Breast epithelium (tissue), 4 donors: ENCODE data around the gene TMEFF2. TPM values are rescaled to one million over a fixed set of nuclear protein-coding genes. Genes with fewer than 3 reads are reported as not detected.
"Not testable (repeated sequence)": the region's sequence is repeated elsewhere in the genome, so short reads cannot be mapped to it uniquely, and the experiment has no call there.

Source experiments
- DNase-seq, 2 donors: peaks; one replicate each; pipeline ENCODE4 v3.0.0-alpha.2; 2019; ENCODE audit warnings: low spot score in 2 of 2
- H3K27ac ChIP-seq, 2 donors: fragments of 200-600 bp; sonication (generic) in 1 of 2; one replicate each; pipeline ENCODE4 v1.5.1; 2016 to 2019; ENCODE audit warnings: mild to moderate bottlenecking in 1 of 2
- H3K27me3 ChIP-seq, 2 donors: fragments of 200-600 bp; sonication (generic) in 1 of 2; one replicate each; pipeline versions ENCODE4 v1.5.1 to v1.6.0; 2017 to 2019; ENCODE audit warnings: control low read depth in 1 of 2, mild to moderate bottlenecking in 1 of 2
- H3K36me3 ChIP-seq: fragments of 200-600 bp; one replicate; pipeline ENCODE4 v1.5.1; 2019
- H3K4me1 ChIP-seq, 2 donors: fragments of 200-600 bp; sonication (generic); one replicate each; pipeline ENCODE4 v1.5.1; 2016 to 2019; ENCODE audit warnings: control low read depth in 1 of 2
- H3K4me3 ChIP-seq, 3 donors: fragments of 200-600 bp; sonication (generic); 1 replicate in 2 of 3; 2 replicates in 1 of 3; pipeline ENCODE4 v1.5.1; 2016 to 2019; ENCODE audit warnings: mild to moderate bottlenecking in 3 of 3, moderate library complexity in 2 of 3
- H3K9me3 ChIP-seq, 2 donors: fragments of 200-600 bp; sonication (generic) in 1 of 2; one replicate each; pipeline ENCODE4 v1.5.1; 2016 to 2019; ENCODE audit warnings: control low read depth in 1 of 2
- CTCF ChIP-seq, 3 donors: fragments of 450-650 bp; IDR thresholded peaks; one replicate each; pipeline ENCODE4 v1.5.1; 2016 to 2017; ENCODE audit warnings: antibody characterized with exemption in 3 of 3, mild to moderate bottlenecking in 3 of 3, moderate library complexity in 3 of 3
- POLR2A ChIP-seq: fragments of 450-650 bp; IDR thresholded peaks from one replicate; pipeline ENCODE4 v1.6.1; 2016; ENCODE audit warnings: antibody characterized with exemption, mild to moderate bottlenecking, moderate library complexity
- POLR2AphosphoS5 ChIP-seq, 3 donors: sonication (generic); formaldehyde crosslinking; IDR thresholded peaks; one replicate each; pipeline ENCODE4 v1.6.1; 2017; ENCODE audit warnings: antibody characterized with exemption in 3 of 3
- intact Hi-C: fragments of 100-400 bp; cut with DNase I; formaldehyde crosslinking; loops from one replicate; pipeline ENCODE4 v1.15.1; 2023; ENCODE audit warnings: low total_unique reads
- total RNA-seq, 3 donors: library from RNA; depleted of rRNA; stranded (reverse); fragments of >200 nt; gene quantifications; one replicate each; pipeline ENCODE4 v1.1.0, GENCODE V29; 2016

The TMEFF2 gene
- total RNA-seq, 3 donors from 2014 or later, result 0.32 TPM; not detected in 2

DNA sequence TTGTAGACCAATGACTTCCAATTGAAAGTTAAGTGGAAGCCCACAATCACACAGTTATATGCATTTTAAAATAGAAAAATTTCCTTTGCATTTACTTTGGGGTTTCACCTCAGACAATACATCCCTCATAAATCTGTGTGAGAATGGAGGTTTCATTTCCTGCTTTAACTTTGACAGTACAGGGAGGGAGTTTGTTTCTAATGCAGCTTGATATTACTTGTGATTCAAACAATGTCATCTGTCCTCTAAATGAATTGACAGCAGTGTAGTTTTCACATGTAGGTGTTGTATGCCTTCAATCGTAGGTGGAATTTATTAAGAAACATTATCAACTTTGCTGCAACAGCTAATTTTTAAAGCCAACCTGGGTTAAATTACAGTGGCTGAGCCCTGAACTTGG, 75.2 kb downstream of the TMEFF2 start:
- Histone ChIP-seq H3K4me3 (no peak overlapping the region), H3K9me3 (no peaks in the 10 kb centered on the region), H3K27ac (no peak overlapping the region)

DNA sequence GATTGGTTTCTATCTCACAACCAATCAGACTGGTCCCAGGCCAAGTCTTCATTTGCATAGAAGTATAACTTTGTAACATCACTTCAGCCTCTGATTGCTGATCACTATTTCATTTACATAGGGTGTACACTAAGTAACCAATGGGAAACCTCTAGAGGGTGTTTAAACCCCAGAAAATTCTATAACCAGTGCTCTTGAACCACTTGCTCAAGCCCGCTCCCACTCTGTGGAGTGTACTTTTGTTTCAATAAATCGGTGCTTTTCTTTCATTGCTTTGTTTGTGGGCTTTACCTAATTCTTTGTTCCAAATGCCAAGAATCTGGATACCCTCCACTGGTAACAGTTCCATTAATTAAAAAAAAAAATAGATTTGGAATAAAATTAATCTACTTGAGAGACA, 77.0 kb downstream of the TMEFF2 start:
- intact Hi-C loops, result no loop called here
- Histone ChIP-seq H3K36me3 (no peaks in the 10 kb centered on the region), H3K27me3 (no peaks in the 10 kb centered on the region), H3K4me1 (no peaks in the 10 kb centered on the region), H3K4me3 (no peak overlapping the region), H3K9me3 (no peaks in the 10 kb centered on the region), H3K27ac (no peak overlapping the region)
- no peak for TF ChIP-seq POLR2A
- TF ChIP-seq CTCF (IDR thresholded peaks at IDR 0.05), result no peak
- no peak for TF ChIP-seq POLR2AphosphoS5 (IDR thresholded peaks at IDR 0.05)
- no peak for DNase-seq

More for the DNA sequence above, 75.2 kb downstream of the TMEFF2 start:
- Histone ChIP-seq H3K27me3 (no peaks in the 10 kb centered on the region), H3K36me3 (no peaks in the 10 kb centered on the region), H3K4me1 (no peaks in the 10 kb centered on the region)
- intact Hi-C loops, result no loop called here
- no peak for TF ChIP-seq POLR2AphosphoS5 (IDR thresholded peaks at IDR 0.05)
- TF ChIP-seq CTCF (IDR thresholded peaks at IDR 0.05), result no peak
- no peak for TF ChIP-seq POLR2A
- no peak for DNase-seq

GRCh38 chr2:192111536-192111935, 83.2 kb downstream of the TMEFF2 start:
- H3K4me1 ChIP-seq, H3K27ac ChIP-seq, H3K9me3 ChIP-seq, intact Hi-C loops, H3K4me3 ChIP-seq, H3K27me3 ChIP-seq, H3K36me3 ChIP-seq, DNase-seq: not testable (repeated sequence)

DNA sequence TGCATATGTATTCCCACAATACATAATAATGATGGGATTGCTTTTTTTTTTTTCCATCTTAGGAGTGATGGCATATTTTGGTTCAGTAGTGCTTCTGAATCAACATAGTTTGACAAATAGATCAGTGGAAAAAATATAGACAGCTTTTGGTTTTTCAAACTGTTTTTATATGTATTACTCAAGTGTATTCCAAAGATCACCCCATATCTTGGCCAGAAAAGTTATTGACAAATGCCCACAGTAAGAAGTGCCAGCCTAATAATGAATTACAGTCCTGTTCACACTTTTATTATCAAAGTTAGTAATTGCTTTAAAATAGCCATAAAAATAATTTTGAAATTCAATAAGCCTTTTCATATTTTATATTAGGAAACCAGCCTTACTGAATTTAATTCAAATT, 95.0 kb downstream of the TMEFF2 start:
- Histone ChIP-seq H3K4me1 (no peaks in the 10 kb centered on the region), H3K4me3 (no peak overlapping the region), H3K9me3 (no peaks in the 10 kb centered on the region), H3K36me3 (no peaks in the 10 kb centered on the region), H3K27ac (no peak overlapping the region), H3K27me3 (no peaks in the 10 kb centered on the region)
- TF ChIP-seq POLR2A (no peak), CTCF (IDR thresholded peaks at IDR 0.05) (no peak), POLR2AphosphoS5 (IDR thresholded peaks at IDR 0.05) (no peak)
- intact Hi-C loops, result no loop called here
- DNase-seq, result no peak

- H3K4me1 ChIP-seq, result no peaks in the 10 kb centered on the region
- no peaks in the 10 kb centered on the region for H3K27me3 ChIP-seq
- H3K27ac ChIP-seq, result no peak overlapping the region
- intact Hi-C loops, result no loop called here
- H3K4me3 ChIP-seq, result no peak overlapping the region
- H3K9me3 ChIP-seq, result no peaks in the 10 kb centered on the region
- TF ChIP-seq CTCF (IDR thresholded peaks at IDR 0.05) (no peak), POLR2AphosphoS5 (IDR thresholded peaks at IDR 0.05) (no peak), POLR2A (no peak)
- H3K36me3 ChIP-seq, result no peaks in the 10 kb centered on the region
- no peak for DNase-seq
Measured at GRCh38 chr2:192098814-192099491, 95.8 kb downstream of the TMEFF2 start.

DNA sequence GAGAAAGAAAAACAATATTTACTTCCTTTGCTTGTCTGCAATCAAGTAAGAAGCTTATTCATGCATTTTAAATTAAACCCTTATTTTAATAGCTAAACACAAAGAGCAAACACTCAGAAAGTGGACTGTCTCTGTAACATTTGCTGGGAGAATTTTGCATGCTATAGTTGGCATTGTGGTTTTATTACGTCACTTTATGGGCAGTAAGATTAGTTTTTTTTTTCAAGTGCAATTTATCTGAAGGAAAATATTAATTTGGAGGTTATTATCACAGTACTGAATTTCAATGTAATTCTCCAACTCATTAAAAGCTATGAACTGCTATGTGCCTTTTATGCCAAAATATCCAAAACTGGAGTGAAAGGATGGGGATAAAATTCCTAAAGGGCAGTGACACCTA, 103.3 kb downstream of the TMEFF2 start:
- intact Hi-C loops, result no loop called here
- no peaks in the 10 kb centered on the region for H3K4me1 ChIP-seq
- H3K9me3 ChIP-seq, result no peaks in the 10 kb centered on the region
- H3K4me3 ChIP-seq, result no peak overlapping the region
- H3K36me3 ChIP-seq, result no peaks in the 10 kb centered on the region
- no peaks in the 10 kb centered on the region for H3K27me3 ChIP-seq
- DNase-seq, result no peak
- H3K27ac ChIP-seq, result no peak overlapping the region
- no peak for TF ChIP-seq CTCF (IDR thresholded peaks at IDR 0.05)
- no peak for TF ChIP-seq POLR2A
- no peak for TF ChIP-seq POLR2AphosphoS5 (IDR thresholded peaks at IDR 0.05)
